HG03571 (cell line): ENCODE results near the gene PRR30.
"Not testable (repeated sequence)": the region's sequence is repeated elsewhere in the genome, so short reads cannot be mapped to it uniquely, and the experiment has no call there.

Experiments used
- ATAC-seq: cut with Tn5 transposase; IDR thresholded peaks from one replicate; pipeline ENCODE4 v1.9.1; 2021; ENCODE audit not compliant: unreplicated experiment

The PRR30 gene

GRCh38 chr2:27130396-27130795 is 8.8 kb downstream of the PRR30 start:
- ATAC-seq = no peak

- no peak for ATAC-seq
Observed at GRCh38 chr2:27128668-27129571, 10.3 kb downstream of the PRR30 start.

GRCh38 chr2:27127883-27128667 is 11.1 kb downstream of the PRR30 start:
- no peak for ATAC-seq

GRCh38 chr2:27126252-27126710 is 12.9 kb downstream of the PRR30 start:
- no peak for ATAC-seq

- no peak for ATAC-seq
Observed at GRCh38 chr2:27125104-27125503, 14.1 kb downstream of the PRR30 start.

- ATAC-seq = no peak
Observed at GRCh38 chr2:27123302-27124150, 15.7 kb downstream of the PRR30 start, which contains the start of gene ABHD1. ABHD1 (plus strand) TSS chr2:27123815; CDS start chr2:27123949, 134 bp downstream.

- no peak for ATAC-seq
Observed at GRCh38 chr2:27122791-27123190, 16.4 kb downstream of the PRR30 start.

- ATAC-seq = no peak
Observed at GRCh38 chr2:27121906-27122305, 17.3 kb downstream of the PRR30 start.

GRCh38 chr2:27119330-27119670 is 19.9 kb downstream of the PRR30 start:
- ATAC-seq = not testable (repeated sequence)

- ATAC-seq = no peak
Observed at GRCh38 chr2:27118525-27119329, 20.5 kb downstream of the PRR30 start, which contains the start of gene CGREF1. CGREF1 (minus strand) TSS chr2:27119128; CDS start chr2:27104366, 14,762 bp downstream.

- ATAC-seq = no peak
Observed at GRCh38 chr2:27117995-27118524, 21.1 kb downstream of the PRR30 start.

- no peak for ATAC-seq
Observed at GRCh38 chr2:27115519-27115918, 23.7 kb downstream of the PRR30 start.

GRCh38 chr2:27111392-27112078 is 27.7 kb downstream of the PRR30 start:
- not testable (repeated sequence) for ATAC-seq

GRCh38 chr2:27110603-27111352 is 28.4 kb downstream of the PRR30 start:
- not testable (repeated sequence) for ATAC-seq

GRCh38 chr2:27109083-27109482 is 30.1 kb downstream of the PRR30 start:
- ATAC-seq = no peak

GRCh38 chr2:27108221-27108620 is 31.0 kb downstream of the PRR30 start:
- no peak for ATAC-seq

GRCh38 chr2:27105981-27106380 is 33.2 kb downstream of the PRR30 start:
- ATAC-seq = no peak

GRCh38 chr2:27102329-27102728 is 36.9 kb downstream of the PRR30 start:
- no peak for ATAC-seq
